K562 (cell line): ENCODE data around the gene ABR. TPM values are rescaled to one million over a fixed set of nuclear protein-coding genes. Genes with fewer than 3 reads are reported as not detected.

Experiments
- CREM ChIP-seq: IDR thresholded peaks from 2 replicates; pipeline ENCODE4 v1.6.1; 2014; ENCODE audit warnings: antibody characterized with exemption, low read depth
- CTCF ChIP-seq, 3 experiments: IDR thresholded peaks in 2 of 3; conservative IDR thresholded peaks in 1 of 3; 2 replicates each; pipeline ENCODE4 v1.5.1; 2011 to 2012; ENCODE audit warnings: low read length in 3 of 3, mild to moderate bottlenecking in 3 of 3, control low read depth in 2 of 3, improper control_type of control experiment in 1 of 3, inconsistent platforms in 1 of 3, low read depth in 1 of 3, mixed read lengths in 1 of 3, moderate library complexity in 1 of 3; ENCODE audit not compliant: insufficient read depth in 2 of 3
- FOXJ2 ChIP-seq: fragments of 200-800 bp; sonication (Bioruptor generic); IDR thresholded peaks from 2 replicates; pipeline ENCODE4 v1.6.1; 2016; ENCODE audit warnings: missing genetic modification characterization, missing compliant biosample characterization
- KAT8 ChIP-seq: fragments of 450-650 bp; IDR thresholded peaks from 2 replicates; pipeline ENCODE4 v1.6.1; 2016; ENCODE audit warnings: low read depth, mild to moderate bottlenecking
- L3MBTL2 ChIP-seq: fragments of 450-650 bp; IDR thresholded peaks from 2 replicates; pipeline ENCODE4 v1.6.1; 2016; ENCODE audit warnings: mild to moderate bottlenecking, moderate library complexity
- NFYB ChIP-seq: IDR thresholded peaks from 2 replicates; pipeline ENCODE4 v1.6.1; 2011; ENCODE audit warnings: mild to moderate bottlenecking, moderate library complexity; ENCODE audit not compliant: insufficient read length; ENCODE audit errors: extremely low read depth
- REST ChIP-seq, 2 experiments: fragments of 450-650 bp; formaldehyde crosslinking in 1 of 2; IDR thresholded peaks; 2 replicates each; pipeline versions ENCODE4 v1.4.0 to v1.6.1; 2014 to 2020; ENCODE audit warnings: mild to moderate bottlenecking in 2 of 2, borderline replicate concordance in 1 of 2, low read depth in 1 of 2
- SMC3 ChIP-seq: conservative IDR thresholded peaks from 2 replicates; pipeline ENCODE4 v1.6.1; 2011; ENCODE audit warnings: low read depth, low read length, improper control_type of control experiment; ENCODE audit not compliant: insufficient read depth
- STAG1 ChIP-seq: sonication (generic); formaldehyde crosslinking; IDR thresholded peaks from 2 replicates; pipeline ENCODE4 v1.5.0; 2020; ENCODE audit warnings: missing genetic modification reagents, borderline replicate concordance
- TFAM ChIP-seq: fragments of 250-450 bp; sonication (Bioruptor Pico); conservative IDR thresholded peaks from 2 replicates; pipeline ENCODE4 v1.5.0; 2021; ENCODE audit warnings: mild to moderate bottlenecking, moderate library complexity
- TFAP4 ChIP-seq: sonication (generic); formaldehyde crosslinking; IDR thresholded peaks from 2 replicates; pipeline ENCODE4 v1.8.0; 2022; ENCODE audit warnings: missing genetic modification reagents, mild to moderate bottlenecking, moderate library complexity, borderline replicate concordance
- ZNF263 ChIP-seq: sonication (generic); formaldehyde crosslinking; IDR thresholded peaks from 2 replicates; pipeline ENCODE4 v1.8.0; 2022; ENCODE audit warnings: mild to moderate bottlenecking, missing genetic modification reagents, borderline replicate concordance
- ZNF280A ChIP-seq: fragments of 450-650 bp; IDR thresholded peaks from 2 replicates; pipeline ENCODE4 v1.6.1; 2018; ENCODE audit warnings: mild to moderate bottlenecking, low read depth; ENCODE audit not compliant: partially characterized antibody
- polyA plus RNA-seq, 8 experiments: library from polyadenylated mRNA; depleted of rRNA in 4 of 8; stranded (reverse) in 5 of 8; unstranded in 3 of 8; fragments of >200 nt; fragmentation: Nextera tagmentation in 2 of 8; fragmentation: Illumina TruSeq in 1 of 8; extraction: Ambion mirVana in 2 of 8; extraction: Trizol in 1 of 8; gene quantifications; 2 replicates each; pipeline versions ENCODE4 v1.2.1 to v1.2.3, GENCODE V29; 2011 to 2014; ENCODE audit warnings: inconsistent platforms in 1 of 8, missing spikeins in 1 of 8
- total RNA-seq, 7 experiments: library from RNA; depleted of rRNA in 6 of 7; stranded (reverse); fragments of >200 nt in 6 of 7; fragmentation: Illumina TruSeq in 2 of 7; extraction: Trizol in 2 of 7; gene quantifications; 2 replicates each; pipeline versions ENCODE4 v1.2.1 to v1.2.3, GENCODE V29; 2011 to 2021; ENCODE audit warnings: low replicate concordance in 1 of 7

Gene ABR
- total and polyA plus RNA-seq, 9 of the 15 experiments (the other 6 are each of a cell fraction or from before 2014, with no cell fraction given), result 0.07 to 1.6 (median 0.37) TPM; not detected in 1

GRCh38 chr17:1122533-1123392 is 57.0 kb downstream of the ABR start (continued):
- peak; percentile 58; the same call in 1 of the 2 replicates for TF ChIP-seq REST (IDR thresholded peaks at IDR 0.05; ENCODE audit: borderline replicate concordance)
- no peak for TF ChIP-seq REST (CRISPR knock-in tag; IDR thresholded peaks at IDR 0.05; ENCODE audit: low read depth)
- TF ChIP-seq STAG1 (CRISPR knock-in tag), result peak; percentile 69; the same call in 1 of the 2 replicates
- TF ChIP-seq NFYB, result no peak
- TF ChIP-seq CREM, result 0 out of 2 replicates have a peak, but pooled peaks have one; percentile 11
- TF ChIP-seq ZNF263 (CRISPR knock-in tag), result peak; percentile 85
- no peak for TF ChIP-seq KAT8
- TF ChIP-seq TFAM (CRISPR knock-in tag), result no peak
- TF ChIP-seq L3MBTL2, result 0 out of 2 replicates have a peak, but pooled peaks have one; percentile 15
- TF ChIP-seq TFAP4, result no peak
- TF ChIP-seq SMC3, result peak; percentile 57
- TF ChIP-seq CTCF (IDR thresholded peaks at IDR 0.05 in 2 of 3, conservative IDR thresholded peaks at IDR 0.05 in 1 of 3; ENCODE audit: insufficient read depth in 2 of 3, low read depth in 1 of 3, low read length in 3 of 3), result peak; percentile 82 to 85 (median 84)
- no peak for TF ChIP-seq ZNF280A
- TF ChIP-seq FOXJ2 (tag), result 0 out of 2 replicates have a peak, but pooled peaks have one; percentile 22
